GM19468 (cell line): ENCODE data around the gene RIC8B.
A peak's percentile ranks its signal among the peaks of the same experiment; 100 is the strongest.

Experiments used
- ATAC-seq: cut with Tn5 transposase; IDR thresholded peaks from one replicate; pipeline ENCODE4 v1.9.1; 2021; ENCODE audit warnings: mild to moderate bottlenecking, moderate library complexity, moderate number of reproducible peaks; ENCODE audit not compliant: unreplicated experiment; ENCODE audit errors: extremely low read depth

Gene RIC8B

GRCh38 chr12:106757623-106758348 lies 16.7 kb upstream of the RIC8B start:
- ATAC-seq, result no peak

- no peak for ATAC-seq
Observed at GRCh38 chr12:106758349-106759110, 16.0 kb upstream of the RIC8B start.

- no peak for ATAC-seq
Observed at GRCh38 chr12:106759526-106760183, 14.8 kb upstream of the RIC8B start.

GRCh38 chr12:106760184-106760531 lies 14.3 kb upstream of the RIC8B start:
- ATAC-seq, result peak; percentile 97

- ATAC-seq, result no peak
Observed at GRCh38 chr12:106764220-106764619, 10.3 kb upstream of the RIC8B start.

GRCh38 chr12:106764738-106765137 lies 9.7 kb upstream of the RIC8B start:
- no peak for ATAC-seq

GRCh38 chr12:106766393-106766826 lies 8.1 kb upstream of the RIC8B start:
- ATAC-seq, result no peak

GRCh38 chr12:106767206-106767605 lies 7.3 kb upstream of the RIC8B start:
- ATAC-seq, result no peak

GRCh38 chr12:106767954-106768822 lies 6.3 kb upstream of the RIC8B start:
- ATAC-seq, result no peak

- no peak for ATAC-seq
Observed at GRCh38 chr12:106769078-106769477, 5.4 kb upstream of the RIC8B start.

GRCh38 chr12:106769546-106769945 lies 4.9 kb upstream of the RIC8B start:
- no peak for ATAC-seq

GRCh38 chr12:106771425-106771824 lies 3.1 kb upstream of the RIC8B start:
- no peak for ATAC-seq

GRCh38 chr12:106773286-106774004 lies 1.0 kb upstream of the RIC8B start:
- no peak for ATAC-seq

- no peak for ATAC-seq
Observed at GRCh38 chr12:106774808-106775524, 484 bp downstream of the RIC8B start.

GRCh38 chr12:106776897-106777296 lies 2.4 kb downstream of the RIC8B start:
- no peak for ATAC-seq

- ATAC-seq, result no peak
Observed at GRCh38 chr12:106780010-106780631, 5.6 kb downstream of the RIC8B start.

GRCh38 chr12:106782619-106783018 lies 8.1 kb downstream of the RIC8B start:
- no peak for ATAC-seq

GRCh38 chr12:106783515-106783914 lies 9.0 kb downstream of the RIC8B start:
- no peak for ATAC-seq

GRCh38 chr12:106790020-106790419 lies 15.5 kb downstream of the RIC8B start:
- no peak for ATAC-seq
